Body of pancreas (tissue), 4 donors: ENCODE data around the gene PLD1. TPM values are rescaled to one million over a fixed set of nuclear protein-coding genes. Genes with fewer than 3 reads are reported as not detected.

ENCODE experiments used
- ATAC-seq: fragments of 150-250 bp; one replicate; pipeline ENCODE4 v1.9.1; 2016
- DNase-seq, 4 donors: peaks; one replicate each; pipeline ENCODE4 v3.0.0-alpha.2; 2019
- H3K27ac ChIP-seq, 4 donors: fragments of 200-600 bp; sonication (generic); 1 replicate in 3 of 4; 2 replicates in 1 of 4; pipeline versions ENCODE4 v1.5.1 to v1.6.1; 2016 to 2019; ENCODE audit warnings: mild to moderate bottlenecking in 1 of 4, mixed read lengths in 1 of 4, moderate library complexity in 1 of 4
- H3K27me3 ChIP-seq, 2 donors: fragments of 200-600 bp; sonication (generic); one replicate each; pipeline ENCODE4 v1.6.0; 2016; ENCODE audit warnings: mild to moderate bottlenecking in 1 of 2
- H3K36me3 ChIP-seq, 2 donors: fragments of 200-600 bp; sonication (generic); replicated peaks in 1 of 2; 2 replicates each; pipeline ENCODE4 v1.5.1; 2016; ENCODE audit warnings: low read depth in 2 of 2; ENCODE audit not compliant: insufficient read depth in 1 of 2
- H3K4me1 ChIP-seq: fragments of 200-600 bp; sonication (generic); one replicate; pipeline ENCODE4 v1.6.0; 2016
- H3K4me3 ChIP-seq, 2 donors: fragments of 200-600 bp; sonication (generic); 1 replicate in 1 of 2; 2 replicates in 1 of 2; pipeline ENCODE4 v1.5.1; 2016 to 2019
- H3K9me3 ChIP-seq, 3 donors: fragments of 200-600 bp; sonication (generic); 1 replicate in 2 of 3; 2 replicates in 1 of 3; pipeline ENCODE4 v1.5.1; 2016
- CTCF ChIP-seq, 7 experiments: fragments of 450-650 bp in 4 of 7; fragments of 200-600 bp in 3 of 7; sonication (generic) in 3 of 7; IDR thresholded peaks; one replicate each; pipeline ENCODE4 v1.5.1; 2016 to 2019; ENCODE audit warnings: antibody characterized with exemption in 7 of 7
- POLR2A ChIP-seq, 3 donors: fragments of 450-650 bp; IDR thresholded peaks; one replicate each; pipeline ENCODE4 v1.6.1; 2016; ENCODE audit warnings: antibody characterized with exemption in 3 of 3, mild to moderate bottlenecking in 2 of 3
- WGBS, 2 donors: methylation state at CpG; one replicate each; pipeline ENCODE4 v1.1.5; 2017; 5-methylcytosine and 5-hydroxymethylcytosine counted together
- intact Hi-C: fragments of 100-400 bp; cut with DNase I; formaldehyde crosslinking; loops from one replicate; pipeline ENCODE4 v1.15.1; 2023
- total RNA-seq, 2 donors: library from RNA; depleted of rRNA; stranded (reverse); fragments of >200 nt; gene quantifications; one replicate each; pipeline ENCODE4 v1.1.0, GENCODE V29; 2016

The PLD1 gene
- total RNA-seq, 2 donors from 2014 or later: 60.4 to 96.2 TPM

GRCh38 chr3:171678971-171679492, 131.3 kb downstream of the PLD1 start:
- intact Hi-C loops: no loop called here
- Histone ChIP-seq H3K4me3 (no peak overlapping the region), H3K36me3 (no peaks in the 10 kb centered on the region), H3K9me3 (no peaks in the 10 kb centered on the region), H3K27ac (peak overlapping the region in 3 of 4 donors; percentile 19 to 64 (median 50)), H3K4me1 (peaks cover 43% of the 10 kb centered on the region), H3K27me3 (no peaks in the 10 kb centered on the region)
- peak; percentile 58 for ATAC-seq
- peak in 1 of 4 donors; percentile 8 for DNase-seq
- no peak for TF ChIP-seq CTCF (IDR thresholded peaks at IDR 0.05)
- TF ChIP-seq POLR2A (IDR thresholded peaks at IDR 0.05): no peak
- WGBS, 2 donors: 45 to 47% methylated on average over 3 of the region's 3 CpGs

- H3K9me3 ChIP-seq: no peaks in the 10 kb centered on the region
- peaks cover 43% of the 10 kb centered on the region for H3K4me1 ChIP-seq
- no peak for DNase-seq
- no peaks in the 10 kb centered on the region for H3K27me3 ChIP-seq
- no peaks in the 10 kb centered on the region for H3K36me3 ChIP-seq
- WGBS, 2 donors: 88 to 96% methylated on average over 1 of the region's 1 CpG
- ATAC-seq: no peak
- intact Hi-C loops: no loop called here
- no peak overlapping the region for H3K4me3 ChIP-seq
- no peak for TF ChIP-seq CTCF (IDR thresholded peaks at IDR 0.05)
- TF ChIP-seq POLR2A (IDR thresholded peaks at IDR 0.05): no peak
- peak overlapping the region in 2 of 4 donors; percentile 52 to 64 for H3K27ac ChIP-seq
Measured at GRCh38 chr3:171677706-171678105, 132.6 kb downstream of the PLD1 start.

- TF ChIP-seq POLR2A (IDR thresholded peaks at IDR 0.05) (no peak), CTCF (IDR thresholded peaks at IDR 0.05) (no peak)
- ATAC-seq (peak; percentile 43), DNase-seq (peak; percentile 22 to 37 (median 24))
- no peaks in the 10 kb centered on the region for H3K36me3 ChIP-seq
- 58 to 64% methylated on average over 10 of the region's 10 CpGs for WGBS, 2 donors
- H3K27me3 ChIP-seq: no peaks in the 10 kb centered on the region
- intact Hi-C loops: no loop called here
- H3K4me3 ChIP-seq: no peak overlapping the region
- H3K27ac ChIP-seq: peak overlapping the region in 3 of 4 donors; percentile 8 to 64 (median 22)
- no peaks in the 10 kb centered on the region for H3K9me3 ChIP-seq
- peaks cover 48% of the 10 kb centered on the region for H3K4me1 ChIP-seq
Measured at GRCh38 chr3:171676601-171677175, 133.6 kb downstream of the PLD1 start.

GRCh38 chr3:171673951-171674350, 136.3 kb downstream of the PLD1 start:
- 78 to 79% methylated on average over 1 of the region's 1 CpG for WGBS, 2 donors
- DNase-seq (no peak), ATAC-seq (no peak)
- Histone ChIP-seq H3K27ac (peak overlapping the region in 1 of 4 donors; percentile 47), H3K9me3 (no peaks in the 10 kb centered on the region), H3K27me3 (no peaks in the 10 kb centered on the region), H3K36me3 (no peaks in the 10 kb centered on the region), H3K4me1 (peaks cover 20% of the 10 kb centered on the region), H3K4me3 (no peak overlapping the region)
- no peak for TF ChIP-seq CTCF (IDR thresholded peaks at IDR 0.05)
- no peak for TF ChIP-seq POLR2A (IDR thresholded peaks at IDR 0.05)
- intact Hi-C loops: no loop called here

- Histone ChIP-seq H3K36me3 (no peaks in the 10 kb centered on the region), H3K4me1 (peaks cover 8% of the 10 kb centered on the region), H3K27me3 (no peaks in the 10 kb centered on the region), H3K4me3 (no peak overlapping the region), H3K9me3 (no peaks in the 10 kb centered on the region), H3K27ac (no peak overlapping the region)
- no peak for TF ChIP-seq CTCF (IDR thresholded peaks at IDR 0.05)
- TF ChIP-seq POLR2A (IDR thresholded peaks at IDR 0.05): no peak
- no peak for ATAC-seq
- WGBS, 2 donors: 96 to 98% methylated on average over 5 of the region's 5 CpGs
- intact Hi-C loops: no loop called here
- DNase-seq: no peak
Measured at GRCh38 chr3:171672538-171672937, 137.7 kb downstream of the PLD1 start.
